Loucy (cell line): ENCODE measurements around the gene ADAMTS12.

Experiments
- H2AFZ ChIP-seq: fragments of 200-600 bp; sonication (generic); 2 replicates; pipeline ENCODE4 v1.6.0; 2016; ENCODE audit warnings: antibody characterized with exemption, mild to moderate bottlenecking, low read length, moderate library complexity
- H3F3A ChIP-seq: fragments of 200-600 bp; 2 replicates; pipeline ENCODE4 v1.6.0; 2016; ENCODE audit warnings: antibody characterized with exemption, low read depth, mild to moderate bottlenecking
- H3K27me3 ChIP-seq: fragments of 200-600 bp; sonication (generic); 2 replicates; pipeline ENCODE4 v1.6.1; 2014; ENCODE audit warnings: low read length, mild to moderate bottlenecking; ENCODE audit not compliant: insufficient read depth, poor library complexity, severe bottlenecking
- H3K36me3 ChIP-seq: fragments of 200-600 bp; sonication (generic); 2 replicates; pipeline ENCODE4 v1.6.1; 2016; ENCODE audit warnings: low read length; ENCODE audit not compliant: insufficient read depth
- H3K4me1 ChIP-seq: fragments of 200-600 bp; sonication (generic); 2 replicates; pipeline ENCODE4 v1.5.1; 2014; ENCODE audit warnings: low read length, mild to moderate bottlenecking; ENCODE audit not compliant: insufficient read depth, poor library complexity, severe bottlenecking
- H3K4me2 ChIP-seq: fragments of 200-600 bp; sonication (generic); 2 replicates; pipeline ENCODE4 v1.6.0; 2014; ENCODE audit warnings: antibody characterized with exemption, low read length, low read depth, mild to moderate bottlenecking; ENCODE audit not compliant: poor library complexity, severe bottlenecking
- H3K4me3 ChIP-seq: fragments of 200-600 bp; sonication (generic); 2 replicates; pipeline ENCODE4 v1.5.1; 2014; ENCODE audit warnings: low read length, mild to moderate bottlenecking, mixed read lengths; ENCODE audit not compliant: poor library complexity, severe bottlenecking
- H3K79me2 ChIP-seq: fragments of 200-600 bp; sonication (generic); 2 replicates; pipeline ENCODE4 v1.6.1; 2014; ENCODE audit warnings: low read length; ENCODE audit not compliant: insufficient read depth
- H3K9ac ChIP-seq: fragments of 200-600 bp; sonication (generic); 2 replicates; pipeline ENCODE4 v1.6.0; 2014; ENCODE audit warnings: mild to moderate bottlenecking, low read depth, low read length, moderate library complexity; ENCODE audit not compliant: poor library complexity, severe bottlenecking
- H3K9me2 ChIP-seq: fragments of 200-600 bp; sonication (generic); replicated peaks from 2 replicates; pipeline ENCODE4 v1.6.1; 2016; ENCODE audit warnings: low read depth, low read length, mixed read lengths
- H3K9me3 ChIP-seq: fragments of 200-600 bp; sonication (generic); 2 replicates; pipeline ENCODE4 v1.6.1; 2014; ENCODE audit warnings: mild to moderate bottlenecking, antibody characterized with exemption, low read length, low read depth; ENCODE audit not compliant: insufficient read depth
- H4K20me1 ChIP-seq: fragments of 200-600 bp; sonication (generic); 2 replicates; pipeline ENCODE4 v1.6.0; 2014; ENCODE audit warnings: antibody characterized with exemption, low read length, mild to moderate bottlenecking; ENCODE audit not compliant: insufficient read depth, poor library complexity, severe bottlenecking
- CTCF ChIP-seq: fragments of 200-600 bp; sonication (generic); conservative IDR thresholded peaks from 2 replicates; pipeline ENCODE4 v1.5.1; 2014; ENCODE audit warnings: mild to moderate bottlenecking, antibody characterized with exemption, low read length
- EZH2phosphoT487 ChIP-seq: fragments of 200-600 bp; IDR thresholded peaks from 2 replicates; pipeline ENCODE4 v1.6.1; 2018; ENCODE audit warnings: antibody characterized with exemption, mild to moderate bottlenecking, moderate library complexity, borderline replicate concordance

Gene ADAMTS12

DNA sequence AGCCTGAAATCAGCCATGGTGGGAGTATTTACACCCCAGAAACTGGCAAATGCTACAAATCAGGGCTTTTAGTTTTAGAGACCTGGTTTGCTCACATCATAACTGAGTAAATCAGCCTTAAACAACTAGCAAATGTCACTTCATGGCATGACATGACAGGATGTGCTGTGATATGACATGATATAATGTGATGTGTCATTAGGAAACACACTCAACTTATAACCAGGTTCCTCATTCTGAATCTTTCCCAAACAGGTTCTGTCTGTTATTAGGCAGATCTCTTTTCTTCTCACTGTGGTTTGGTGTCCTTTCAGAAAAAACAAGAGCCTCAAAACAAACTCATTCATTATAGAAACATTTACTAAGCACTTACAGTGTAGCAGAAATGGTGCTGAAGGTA is 90.5 kb downstream of the ADAMTS12 start:
- Histone ChIP-seq H3K4me3 (no peak overlapping the region), H3K9me3 (no peaks in the 10 kb centered on the region), H4K20me1 (no peaks in the 10 kb centered on the region), H3K4me2 (no peak overlapping the region), H3F3A (no peaks in the 10 kb centered on the region), H3K9me2 (no peaks in the 10 kb centered on the region), H3K27me3 (no peaks in the 10 kb centered on the region), H2AFZ (no peak overlapping the region), H3K9ac (no peak overlapping the region), H3K4me1 (no peaks in the 10 kb centered on the region), H3K79me2 (no peaks in the 10 kb centered on the region), H3K36me3 (no peaks in the 10 kb centered on the region)
- TF ChIP-seq CTCF (no peak), EZH2phosphoT487 (no peak)

- Histone ChIP-seq H3K9me3 (no peaks in the 10 kb centered on the region), H3K4me1 (no peaks in the 10 kb centered on the region), H2AFZ (no peak overlapping the region), H3F3A (no peaks in the 10 kb centered on the region), H4K20me1 (no peaks in the 10 kb centered on the region), H3K9me2 (no peaks in the 10 kb centered on the region), H3K36me3 (no peaks in the 10 kb centered on the region), H3K9ac (no peak overlapping the region), H3K27me3 (no peaks in the 10 kb centered on the region), H3K4me3 (no peak overlapping the region), H3K79me2 (no peaks in the 10 kb centered on the region), H3K4me2 (no peak overlapping the region)
- no peak for TF ChIP-seq EZH2phosphoT487
- TF ChIP-seq CTCF = no peak; the same call in 1 of the 2 replicates
These were observed 91.4 kb downstream of the ADAMTS12 start for GRCh38 chr5:33800241-33800950.

DNA sequence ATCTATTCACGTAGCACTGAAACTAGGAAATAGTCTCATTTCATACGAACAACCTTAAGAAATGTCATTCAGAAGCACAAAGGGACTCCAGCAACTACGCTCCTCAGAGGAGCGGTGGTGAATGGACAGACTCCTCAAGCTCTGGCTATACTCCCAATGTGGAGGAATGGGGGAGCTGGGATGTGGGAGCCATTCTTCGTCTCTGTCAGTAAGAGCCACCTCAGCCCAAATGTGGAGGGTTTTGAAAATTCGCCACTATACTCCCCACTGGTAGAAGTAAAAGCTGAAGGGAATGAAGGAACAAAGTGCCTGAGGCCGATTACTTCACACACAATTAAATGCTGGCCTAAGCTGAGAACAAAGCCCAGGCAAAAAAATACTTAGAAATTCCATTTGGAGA is 96.3 kb downstream of the ADAMTS12 start:
- Histone ChIP-seq H3K27me3 (no peaks in the 10 kb centered on the region), H3K9ac (no peak overlapping the region), H3K9me2 (no peaks in the 10 kb centered on the region), H3K4me1 (no peaks in the 10 kb centered on the region), H3K36me3 (no peaks in the 10 kb centered on the region), H3K4me3 (no peak overlapping the region), H4K20me1 (no peaks in the 10 kb centered on the region), H3F3A (no peaks in the 10 kb centered on the region), H2AFZ (no peak overlapping the region), H3K79me2 (no peaks in the 10 kb centered on the region), H3K9me3 (no peaks in the 10 kb centered on the region), H3K4me2 (no peak overlapping the region)
- TF ChIP-seq EZH2phosphoT487 (no peak), CTCF (no peak)
